ENCODE results near the gene EID2B. TPM values are rescaled to one million over a fixed set of nuclear protein-coding genes. Genes with fewer than 3 reads are reported as not detected.
A peak's percentile ranks its signal among the peaks of the same experiment; 100 is the strongest.

Gene EID2B
- total and polyA plus RNA-seq, 9 donors, result 2.3 to 7.5 (median 6.2) TPM

DNA sequence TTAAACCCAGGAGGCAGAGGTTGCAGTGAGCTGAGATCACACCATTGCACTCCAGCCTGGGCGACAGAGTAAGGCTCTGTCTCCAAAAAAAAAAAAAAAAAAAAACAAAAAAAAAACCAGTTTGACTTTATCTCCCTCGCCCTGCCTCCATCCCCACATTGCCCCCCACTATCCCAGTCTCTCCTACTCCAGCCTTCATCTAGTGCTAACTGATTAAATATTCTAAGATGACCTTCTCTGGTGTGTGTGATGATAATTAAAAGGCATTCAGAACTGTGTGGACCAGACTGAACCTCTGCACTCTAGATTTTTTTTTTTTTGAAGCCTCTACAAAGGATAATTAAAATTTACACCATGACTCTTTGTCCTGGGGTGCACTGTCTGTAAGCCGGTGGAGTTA, 39.9 kb downstream of the EID2B start:
- TF ChIP-seq EP300 (IDR thresholded peaks at IDR 0.05), result no peak
- TF ChIP-seq, protein P1, sequence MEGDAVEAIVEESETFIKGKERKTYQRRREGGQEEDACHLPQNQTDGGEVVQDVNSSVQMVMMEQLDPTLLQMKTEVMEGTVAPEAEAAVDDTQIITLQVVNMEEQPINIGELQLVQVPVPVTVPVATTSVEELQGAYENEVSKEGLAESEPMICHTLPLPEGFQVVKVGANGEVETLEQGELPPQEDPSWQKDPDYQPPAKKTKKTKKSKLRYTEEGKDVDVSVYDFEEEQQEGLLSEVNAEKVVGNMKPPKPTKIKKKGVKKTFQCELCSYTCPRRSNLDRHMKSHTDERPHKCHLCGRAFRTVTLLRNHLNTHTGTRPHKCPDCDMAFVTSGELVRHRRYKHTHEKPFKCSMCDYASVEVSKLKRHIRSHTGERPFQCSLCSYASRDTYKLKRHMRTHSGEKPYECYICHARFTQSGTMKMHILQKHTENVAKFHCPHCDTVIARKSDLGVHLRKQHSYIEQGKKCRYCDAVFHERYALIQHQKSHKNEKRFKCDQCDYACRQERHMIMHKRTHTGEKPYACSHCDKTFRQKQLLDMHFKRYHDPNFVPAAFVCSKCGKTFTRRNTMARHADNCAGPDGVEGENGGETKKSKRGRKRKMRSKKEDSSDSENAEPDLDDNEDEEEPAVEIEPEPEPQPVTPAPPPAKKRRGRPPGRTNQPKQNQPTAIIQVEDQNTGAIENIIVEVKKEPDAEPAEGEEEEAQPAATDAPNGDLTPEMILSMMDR (IDR thresholded peaks at IDR 0.05), result no peak
- TF ChIP-seq POLR2A (IDR thresholded peaks at IDR 0.05), result no peak
- Histone ChIP-seq H3K27ac (no peak overlapping the region), H3K4me3 (no peak overlapping the region), H3K27me3 (peaks cover 3% of the 10 kb centered on the region), H3K36me3 (no peaks in the 10 kb centered on the region), H3K4me1 (ENCODE audit: insufficient read depth) (no peaks in the 10 kb centered on the region), H3K9me3 (no peaks in the 10 kb centered on the region)
- WGBS, 3 donors, result 53 to 65% (median 62%) methylated on average over 3 of the region's 3 CpGs
- intact Hi-C loops (cut with DNase I), result no loop called here
- no peak for DNase-seq

DNA sequence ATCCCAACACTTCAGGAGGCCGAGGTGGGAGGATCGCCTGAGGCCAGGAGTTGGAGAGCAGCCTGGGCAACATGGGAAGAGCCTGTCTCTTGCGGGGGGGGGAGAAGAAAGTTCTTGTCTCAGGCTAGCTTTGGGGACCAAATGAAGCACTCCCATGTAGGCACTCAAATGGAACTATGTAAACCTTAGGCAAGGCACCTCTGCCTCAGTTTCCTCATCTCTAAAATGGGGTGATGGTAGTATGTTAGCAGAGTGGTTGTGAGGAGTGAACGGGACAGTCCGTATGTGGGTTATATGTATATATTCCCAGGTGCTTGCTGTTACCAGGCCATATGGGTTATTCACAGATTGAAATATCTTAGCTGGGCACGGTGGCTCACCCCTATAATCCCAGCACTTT, 40.4 kb downstream of the EID2B start:
- 88 to 93% (median 92%) methylated on average over 6 of the region's 6 CpGs for WGBS, 3 donors
- no peak for TF ChIP-seq EP300 (IDR thresholded peaks at IDR 0.05)
- TF ChIP-seq POLR2A (IDR thresholded peaks at IDR 0.05), result no peak
- TF ChIP-seq, protein P1 (IDR thresholded peaks at IDR 0.05), result no peak
- no peaks in the 10 kb centered on the region for H3K27me3 ChIP-seq
- DNase-seq, result no peak
- no peak overlapping the region for H3K4me3 ChIP-seq
- intact Hi-C loops (cut with DNase I), result no loop called here
- no peaks in the 10 kb centered on the region for H3K36me3 ChIP-seq
- no peak overlapping the region for H3K27ac ChIP-seq
- no peaks in the 10 kb centered on the region for H3K4me1 ChIP-seq (ENCODE audit: insufficient read depth)
- no peaks in the 10 kb centered on the region for H3K9me3 ChIP-seq

DNA sequence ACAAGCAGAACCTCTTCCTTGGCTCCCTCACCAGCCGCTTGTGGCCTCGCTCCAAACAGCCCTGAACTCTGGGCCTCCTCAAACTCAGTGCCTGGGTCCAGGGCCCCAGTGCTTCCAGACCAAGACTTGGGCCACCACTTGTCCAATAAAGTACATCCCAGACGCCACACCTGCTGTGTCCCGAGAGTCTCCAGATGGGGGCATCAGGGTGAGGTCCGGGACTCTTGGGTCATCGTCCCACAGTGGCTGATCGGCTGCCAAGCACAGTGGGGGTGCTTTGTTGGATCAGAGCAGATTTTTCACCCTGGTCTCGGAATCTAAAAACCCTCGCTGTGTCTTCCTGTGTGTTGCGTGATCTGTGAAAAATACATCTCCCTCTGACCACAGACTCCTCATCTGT, 42.9 kb downstream of the EID2B start:
- Histone ChIP-seq H3K27ac (no peak overlapping the region), H3K36me3 (no peaks in the 10 kb centered on the region), H3K4me1 (ENCODE audit: insufficient read depth) (no peaks in the 10 kb centered on the region), H3K9me3 (no peaks in the 10 kb centered on the region), H3K27me3 (no peaks in the 10 kb centered on the region), H3K4me3 (no peak overlapping the region)
- intact Hi-C loops (cut with DNase I), result no loop called here
- TF ChIP-seq POLR2A (IDR thresholded peaks at IDR 0.05), result no peak
- TF ChIP-seq EP300 (IDR thresholded peaks at IDR 0.05), result no peak
- TF ChIP-seq, protein P1 (IDR thresholded peaks at IDR 0.05), result no peak
- WGBS, 3 donors, result 72 to 80% (median 74%) methylated on average over 10 of the region's 10 CpGs
- no peak for DNase-seq

DNA sequence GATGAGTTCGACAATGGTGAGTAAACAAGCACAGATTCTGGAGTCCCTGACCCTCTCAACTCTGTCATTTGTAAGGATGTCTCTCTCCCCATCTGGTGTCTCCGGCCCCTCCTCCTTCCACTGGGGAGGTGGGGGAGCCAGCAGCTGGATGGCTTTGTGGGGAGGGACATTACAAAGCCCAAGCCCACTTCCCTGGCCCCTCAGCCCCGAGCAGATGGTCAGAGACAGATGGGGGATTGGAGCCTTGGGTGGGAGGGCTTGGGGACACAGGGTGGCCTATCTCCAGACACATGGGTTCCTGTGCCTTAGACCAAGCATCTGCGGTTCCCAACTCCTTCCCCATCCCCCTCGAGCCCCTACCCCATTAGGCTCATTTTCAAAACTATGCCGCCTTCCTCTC, 49.5 kb downstream of the EID2B start:
- 67 to 74% (median 73%) methylated on average over 6 of the region's 6 CpGs for WGBS, 3 donors
- no peak for TF ChIP-seq POLR2A (IDR thresholded peaks at IDR 0.05)
- no peak for TF ChIP-seq EP300 (IDR thresholded peaks at IDR 0.05)
- no peaks in the 10 kb centered on the region for H3K36me3 ChIP-seq
- intact Hi-C loops (cut with DNase I), result no loop called here
- no peak overlapping the region for H3K27ac ChIP-seq
- no peak for DNase-seq
- peaks cover 7% of the 10 kb centered on the region for H3K4me1 ChIP-seq (ENCODE audit: insufficient read depth)
- H3K9me3 ChIP-seq, result no peaks in the 10 kb centered on the region
- H3K4me3 ChIP-seq, result no peak overlapping the region
- no peaks in the 10 kb centered on the region for H3K27me3 ChIP-seq

DNA sequence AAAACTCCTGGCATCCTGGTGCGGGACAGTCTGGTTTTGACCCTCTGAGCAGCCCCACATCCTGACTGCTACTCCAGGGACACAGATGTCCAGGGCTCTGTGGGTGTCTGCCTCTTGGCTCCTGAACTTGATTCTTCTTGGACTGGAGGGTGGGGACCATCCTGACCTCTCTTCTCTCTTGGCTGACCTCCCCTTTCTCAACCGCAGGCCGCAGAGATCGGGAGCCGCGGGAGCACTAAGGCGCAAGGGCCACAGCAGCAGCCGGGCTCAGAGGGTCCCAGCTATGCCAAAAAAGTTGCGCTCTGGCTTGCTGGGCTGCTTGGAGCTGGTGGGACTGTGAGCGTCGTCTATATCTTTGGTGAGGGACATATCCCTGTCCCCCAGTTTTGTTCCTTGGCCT, 51.0 kb downstream of the EID2B start:
- Histone ChIP-seq H3K27ac (no peak overlapping the region), H3K36me3 (no peaks in the 10 kb centered on the region), H3K4me1 (ENCODE audit: insufficient read depth) (peaks cover 7% of the 10 kb centered on the region), H3K4me3 (peak overlapping the region; percentile 90), H3K27me3 (no peaks in the 10 kb centered on the region), H3K9me3 (no peaks in the 10 kb centered on the region)
- no peak for TF ChIP-seq EP300 (IDR thresholded peaks at IDR 0.05)
- TF ChIP-seq POLR2A (IDR thresholded peaks at IDR 0.05), result no peak
- TF ChIP-seq, protein P1 (IDR thresholded peaks at IDR 0.05), result no peak
- DNase-seq, result no peak
- 47 to 69% (median 52%) methylated on average over 11 of the region's 11 CpGs for WGBS, 3 donors
- intact Hi-C loops (cut with DNase I), result no loop called here

All from ovary (tissue), 9 donors.